ENCODE measurements around the gene MLPH. TPM values are rescaled to one million over a fixed set of nuclear protein-coding genes. Genes with fewer than 3 reads are reported as not detected.

MLPH gene
- total and polyA plus RNA-seq, 4 donors = 71.0 to 295 (median 192) TPM

- TF ChIP-seq, protein P1, sequence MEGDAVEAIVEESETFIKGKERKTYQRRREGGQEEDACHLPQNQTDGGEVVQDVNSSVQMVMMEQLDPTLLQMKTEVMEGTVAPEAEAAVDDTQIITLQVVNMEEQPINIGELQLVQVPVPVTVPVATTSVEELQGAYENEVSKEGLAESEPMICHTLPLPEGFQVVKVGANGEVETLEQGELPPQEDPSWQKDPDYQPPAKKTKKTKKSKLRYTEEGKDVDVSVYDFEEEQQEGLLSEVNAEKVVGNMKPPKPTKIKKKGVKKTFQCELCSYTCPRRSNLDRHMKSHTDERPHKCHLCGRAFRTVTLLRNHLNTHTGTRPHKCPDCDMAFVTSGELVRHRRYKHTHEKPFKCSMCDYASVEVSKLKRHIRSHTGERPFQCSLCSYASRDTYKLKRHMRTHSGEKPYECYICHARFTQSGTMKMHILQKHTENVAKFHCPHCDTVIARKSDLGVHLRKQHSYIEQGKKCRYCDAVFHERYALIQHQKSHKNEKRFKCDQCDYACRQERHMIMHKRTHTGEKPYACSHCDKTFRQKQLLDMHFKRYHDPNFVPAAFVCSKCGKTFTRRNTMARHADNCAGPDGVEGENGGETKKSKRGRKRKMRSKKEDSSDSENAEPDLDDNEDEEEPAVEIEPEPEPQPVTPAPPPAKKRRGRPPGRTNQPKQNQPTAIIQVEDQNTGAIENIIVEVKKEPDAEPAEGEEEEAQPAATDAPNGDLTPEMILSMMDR (IDR thresholded peaks at IDR 0.05; ENCODE audit: control extremely low read depth, extremely low read depth) = no peak
- Histone ChIP-seq H3K36me3 (ENCODE audit: control insufficient read depth in 4 of 4, insufficient read depth in 4 of 4, low read length in 4 of 4) (peaks cover 0 to 10% (median 0%) of the 10 kb centered on the region in 4 donors), H3K27me3 (ENCODE audit: control insufficient read depth in 3 of 3, insufficient read depth in 3 of 3, low read length in 2 of 3) (no peaks in the 10 kb centered on the region), H3K4me1 (ENCODE audit: control insufficient read depth in 5 of 5, insufficient read depth in 5 of 5, low read length in 5 of 5) (peaks cover 0 to 8% (median 7%) of the 10 kb centered on the region in 5 donors), H3K9ac (ENCODE audit: insufficient read depth in 1 of 2, low read length in 2 of 2) (no peak overlapping the region), H3K9me3 (ENCODE audit: control insufficient read depth in 4 of 4, insufficient read depth in 3 of 4, low read length in 3 of 4) (no peaks in the 10 kb centered on the region), H3K4me3 (no peak overlapping the region), H3K27ac (ENCODE audit: low read depth in 1 of 2, low read length in 1 of 2) (peak overlapping the region in 1 of 2 donors; percentile 2)
- 70 to 72% methylated on average over 11 of the region's 11 CpGs for WGBS, 2 donors
- no peak for ATAC-seq (ENCODE audit: insufficient read depth, low FRiP score)
- no peak for DNase-seq
Measured at GRCh38 chr2:237498341-237498740, 11.3 kb downstream of the MLPH start.

DNA sequence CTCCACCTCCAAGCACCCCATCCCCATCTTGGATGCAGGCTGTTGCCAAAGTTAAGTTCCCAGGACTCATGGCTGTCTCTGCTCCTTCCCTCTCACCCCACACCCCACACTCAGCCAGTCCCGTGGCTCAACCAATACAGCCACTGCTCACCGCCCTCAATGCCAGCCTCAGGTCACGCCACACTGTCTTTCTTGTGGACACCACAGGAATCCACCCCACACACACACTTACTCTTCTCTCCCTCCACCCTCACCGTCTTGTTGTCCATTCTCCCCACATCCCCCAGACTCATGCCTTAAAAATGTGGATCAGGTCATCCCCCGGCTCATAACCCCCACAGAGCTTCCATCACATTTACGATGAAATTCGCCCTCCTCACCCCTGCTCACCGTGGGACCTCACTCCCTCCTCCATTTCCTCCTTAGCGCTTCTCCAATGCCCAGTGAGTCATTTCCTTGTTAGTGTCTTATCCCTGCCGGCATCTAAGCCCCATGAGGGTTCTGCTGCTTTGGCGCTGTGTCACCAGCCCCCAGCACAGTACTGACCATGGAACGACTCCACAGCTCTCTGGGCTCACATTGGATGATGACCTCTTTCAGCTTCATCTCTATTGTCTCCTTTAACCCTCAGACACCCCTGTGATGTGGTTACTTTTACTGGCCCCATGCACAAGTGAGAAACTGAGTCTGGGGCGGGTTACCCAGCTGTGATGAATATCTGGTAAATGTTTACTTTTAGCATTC lies 13.8 kb downstream of the MLPH start:
- Histone ChIP-seq H3K9me3 (ENCODE audit: control insufficient read depth in 4 of 4, insufficient read depth in 3 of 4, low read length in 3 of 4) (no peaks in the 10 kb centered on the region), H3K4me1 (ENCODE audit: control insufficient read depth in 5 of 5, insufficient read depth in 5 of 5, low read length in 5 of 5) (peaks cover 0 to 15% (median 7%) of the 10 kb centered on the region in 5 donors), H3K36me3 (ENCODE audit: control insufficient read depth in 4 of 4, insufficient read depth in 4 of 4, low read length in 4 of 4) (peaks cover 0 to 3% (median 0%) of the 10 kb centered on the region in 4 donors), H3K4me3 (no peak overlapping the region), H3K9ac (ENCODE audit: insufficient read depth in 1 of 2, low read length in 2 of 2) (no peak overlapping the region), H3K27me3 (ENCODE audit: control insufficient read depth in 3 of 3, insufficient read depth in 3 of 3, low read length in 2 of 3) (no peaks in the 10 kb centered on the region), H3K27ac (ENCODE audit: low read depth in 1 of 2, low read length in 1 of 2) (peak overlapping the region in 1 of 2 donors; percentile 44)
- TF ChIP-seq, protein P1 (IDR thresholded peaks at IDR 0.05; ENCODE audit: control extremely low read depth, extremely low read depth) = no peak
- WGBS, 2 donors = 46 to 53% methylated on average over 13 of the region's 13 CpGs
- ATAC-seq (ENCODE audit: insufficient read depth, low FRiP score) = no peak
- DNase-seq = no peak

- Histone ChIP-seq H3K4me1 (ENCODE audit: control insufficient read depth in 5 of 5, insufficient read depth in 5 of 5, low read length in 5 of 5) (peaks cover 0 to 15% (median 7%) of the 10 kb centered on the region in 5 donors), H3K4me3 (no peak overlapping the region), H3K36me3 (ENCODE audit: control insufficient read depth in 4 of 4, insufficient read depth in 4 of 4, low read length in 4 of 4) (peaks cover 0 to 2% (median 0%) of the 10 kb centered on the region in 4 donors), H3K27ac (ENCODE audit: low read depth in 1 of 2, low read length in 1 of 2) (no peak overlapping the region), H3K9ac (ENCODE audit: insufficient read depth in 1 of 2, low read length in 2 of 2) (no peak overlapping the region), H3K27me3 (ENCODE audit: control insufficient read depth in 3 of 3, insufficient read depth in 3 of 3, low read length in 2 of 3) (no peaks in the 10 kb centered on the region), H3K9me3 (ENCODE audit: control insufficient read depth in 4 of 4, insufficient read depth in 3 of 4, low read length in 3 of 4) (no peaks in the 10 kb centered on the region)
- 61 to 67% methylated on average over 2 of the region's 2 CpGs for WGBS, 2 donors
- TF ChIP-seq, protein P1 (IDR thresholded peaks at IDR 0.05; ENCODE audit: control extremely low read depth, extremely low read depth) = no peak
- DNase-seq (no peak), ATAC-seq (ENCODE audit: insufficient read depth, low FRiP score) (peak; percentile 45)
Measured at GRCh38 chr2:237501892-237502513, 15.0 kb downstream of the MLPH start.

All from lung (tissue), 12 donors.